OCI-LY3 (cell line): ENCODE measurements around the gene ZMIZ1.

Source experiments
- H2AFZ ChIP-seq: fragments of 200-600, 300-600 bp; shearing (Covaris generic); 2 replicates; pipeline ENCODE4 v1.6.0; 2014; ENCODE audit warnings: antibody characterized with exemption, low read depth, low read length
- H3K27ac ChIP-seq: fragments of 200-600, 300-600 bp; sonication (generic); 2 replicates; pipeline ENCODE4 v1.5.1; 2014; ENCODE audit warnings: mild to moderate bottlenecking, low read length, moderate library complexity, mixed read lengths
- H3K27me3 ChIP-seq: fragments of 200-600, 300-600 bp; sonication (generic); 2 replicates; pipeline ENCODE4 v1.6.1; 2014; ENCODE audit warnings: low read depth, low read length, mixed read lengths
- H3K36me3 ChIP-seq: fragments of 200-600, 300-600 bp; sonication (generic); replicated peaks from 2 replicates; pipeline ENCODE3; 2014; ENCODE audit warnings: low read depth, low read length, mixed read lengths
- H3K4me1 ChIP-seq: fragments of 300-600, 200-600 bp; sonication (generic); 2 replicates; pipeline ENCODE4 v1.6.1; 2014; ENCODE audit warnings: low read length, mixed read lengths
- H3K4me2 ChIP-seq: fragments of 200-600, 300-600 bp; sonication (generic); 2 replicates; pipeline ENCODE4 v1.6.1; 2014; ENCODE audit warnings: low read length, mixed read lengths
- H3K4me3 ChIP-seq: fragments of 300-600, 200-600 bp; sonication (generic); 2 replicates; pipeline ENCODE4 v1.5.1; 2014; ENCODE audit warnings: antibody characterized with exemption, mild to moderate bottlenecking, low read length, moderate library complexity
- H3K79me2 ChIP-seq: fragments of 300-600, 200-600 bp; shearing (Covaris generic); 2 replicates; pipeline ENCODE4 v1.6.1; 2014; ENCODE audit warnings: mild to moderate bottlenecking, low read length, mixed read lengths
- H3K9ac ChIP-seq: fragments of 300-600, 200-600 bp; shearing (Covaris generic); 2 replicates; pipeline ENCODE4 v1.6.0; 2014; ENCODE audit warnings: mild to moderate bottlenecking, low read length, moderate library complexity
- H3K9me3 ChIP-seq: fragments of 200-600, 300-600 bp; shearing (Covaris generic); 2 replicates; pipeline ENCODE4 v1.6.1; 2014; ENCODE audit warnings: low read length, mixed read lengths; ENCODE audit not compliant: insufficient read depth
- H4K20me1 ChIP-seq: fragments of 200-600, 300-600 bp; sonication (generic); 2 replicates; pipeline ENCODE4 v1.6.1; 2016; ENCODE audit warnings: low read length, mixed read lengths; ENCODE audit not compliant: insufficient read depth
- CTCF ChIP-seq: fragments of 200-600, 300-600 bp; sonication (generic); IDR thresholded peaks from 2 replicates; pipeline ENCODE4 v1.5.1; 2014; ENCODE audit warnings: antibody characterized with exemption, low read length, low read depth
- EZH2phosphoT487 ChIP-seq: fragments of 200-600 bp; shearing (Covaris generic); IDR thresholded peaks from 2 replicates; pipeline ENCODE4 v1.6.1; 2018; ENCODE audit warnings: antibody characterized with exemption, mixed run types, low read depth

ZMIZ1 gene

GRCh38 chr10:79311581-79312407 lies 243.0 kb downstream of the ZMIZ1 start:
- Histone ChIP-seq H3K27ac (no peak overlapping the region), H3K36me3 (no peaks in the 10 kb centered on the region), H3K9me3 (no peaks in the 10 kb centered on the region), H4K20me1 (no peaks in the 10 kb centered on the region), H3K9ac (no peak overlapping the region), H3K27me3 (no peaks in the 10 kb centered on the region), H3K4me1 (peaks cover 7% of the 10 kb centered on the region), H3K79me2 (no peaks in the 10 kb centered on the region), H3K4me2 (no peak overlapping the region), H2AFZ (no peak overlapping the region), H3K4me3 (no peak overlapping the region)
- TF ChIP-seq CTCF (no peak), EZH2phosphoT487 (no peak)

- TF ChIP-seq CTCF = no peak
- TF ChIP-seq EZH2phosphoT487 = no peak
- H3K27ac ChIP-seq = no peak overlapping the region
- no peaks in the 10 kb centered on the region for H3K36me3 ChIP-seq
- no peaks in the 10 kb centered on the region for H3K27me3 ChIP-seq
- H3K79me2 ChIP-seq = no peaks in the 10 kb centered on the region
- H3K9ac ChIP-seq = no peak overlapping the region
- no peaks in the 10 kb centered on the region for H4K20me1 ChIP-seq
- H3K4me1 ChIP-seq = peaks cover 16% of the 10 kb centered on the region
- H3K9me3 ChIP-seq = no peaks in the 10 kb centered on the region
- H3K4me2 ChIP-seq = no peak overlapping the region
- no peak overlapping the region for H2AFZ ChIP-seq
- no peak overlapping the region for H3K4me3 ChIP-seq
Observed at GRCh38 chr10:79312601-79313187, 243.9 kb downstream of the ZMIZ1 start.

- Histone ChIP-seq H4K20me1 (no peaks in the 10 kb centered on the region), H3K9ac (no peak overlapping the region), H2AFZ (no peak overlapping the region), H3K27me3 (no peaks in the 10 kb centered on the region), H3K79me2 (no peaks in the 10 kb centered on the region), H3K4me3 (no peak overlapping the region), H3K27ac (no peak overlapping the region), H3K4me1 (peaks cover 22% of the 10 kb centered on the region), H3K4me2 (no peak overlapping the region), H3K36me3 (no peaks in the 10 kb centered on the region), H3K9me3 (no peaks in the 10 kb centered on the region)
- TF ChIP-seq CTCF = no peak
Observed at GRCh38 chr10:79313320-79313719, 244.6 kb downstream of the ZMIZ1 start.

- H3K4me2 ChIP-seq = no peak overlapping the region
- TF ChIP-seq CTCF (no peak), EZH2phosphoT487 (no peak)
- H3K36me3 ChIP-seq = no peaks in the 10 kb centered on the region
- no peak overlapping the region for H3K27ac ChIP-seq
- no peaks in the 10 kb centered on the region for H4K20me1 ChIP-seq
- no peaks in the 10 kb centered on the region for H3K79me2 ChIP-seq
- no peak overlapping the region for H3K4me3 ChIP-seq
- H3K9ac ChIP-seq = no peak overlapping the region
- H3K9me3 ChIP-seq = no peaks in the 10 kb centered on the region
- H3K4me1 ChIP-seq = peaks cover 23% of the 10 kb centered on the region
- no peak overlapping the region for H2AFZ ChIP-seq
- H3K27me3 ChIP-seq = no peaks in the 10 kb centered on the region
Observed at GRCh38 chr10:79313911-79314439, 245.2 kb downstream of the ZMIZ1 start.
